NCI-H1092 (cell line): ENCODE results near the gene P2RX1.
"Not testable (repeated sequence)": the region's sequence is repeated elsewhere in the genome, so short reads cannot be mapped to it uniquely, and the experiment has no call there.

ENCODE experiments used
- DNase-seq: peaks from one replicate; lab custom pipeline; 2025; lab: John Stamatoyannopoulos, UW

The P2RX1 gene

DNA sequence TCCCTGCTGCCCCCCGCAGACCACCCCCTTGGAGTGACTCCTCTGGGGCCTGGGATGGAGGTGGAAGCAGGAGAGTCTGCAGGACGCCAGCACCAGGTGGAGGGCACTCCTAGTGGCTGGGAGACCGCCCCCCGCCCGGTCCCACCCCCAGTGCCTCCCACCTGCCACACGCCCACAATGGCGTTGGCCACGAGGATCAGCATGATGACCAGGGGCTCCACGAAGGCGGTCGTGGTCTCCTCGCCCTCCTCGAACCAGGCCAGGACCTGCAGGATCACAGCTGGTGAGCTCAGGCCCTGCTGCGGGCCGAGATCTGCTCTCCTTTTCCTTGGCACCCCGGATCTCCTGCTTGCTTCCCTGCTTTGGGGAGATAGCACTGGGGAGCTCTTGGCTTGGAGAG lies 35.2 kb upstream of the P2RX1 start:
- DNase-seq = no peak

DNA sequence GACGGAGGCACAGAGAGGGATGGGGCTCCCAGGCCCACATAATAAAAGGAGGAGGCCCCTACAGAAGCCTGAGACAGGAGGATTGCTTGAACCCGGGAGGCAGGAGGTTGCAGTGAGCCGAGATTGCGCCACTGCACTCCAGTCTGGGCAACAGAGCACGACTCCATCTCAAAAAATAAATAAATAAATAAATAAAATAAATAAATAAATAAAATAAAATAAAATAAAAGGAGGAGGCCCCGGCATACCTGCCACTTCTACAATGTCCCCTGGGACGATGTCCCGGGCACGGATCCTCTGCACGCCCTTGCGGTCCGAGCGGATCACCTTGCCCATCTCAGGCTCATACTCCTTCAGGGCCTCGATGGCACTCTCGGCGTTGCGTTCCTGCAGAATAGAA lies 34.7 kb upstream of the P2RX1 start:
- DNase-seq = no peak

DNA sequence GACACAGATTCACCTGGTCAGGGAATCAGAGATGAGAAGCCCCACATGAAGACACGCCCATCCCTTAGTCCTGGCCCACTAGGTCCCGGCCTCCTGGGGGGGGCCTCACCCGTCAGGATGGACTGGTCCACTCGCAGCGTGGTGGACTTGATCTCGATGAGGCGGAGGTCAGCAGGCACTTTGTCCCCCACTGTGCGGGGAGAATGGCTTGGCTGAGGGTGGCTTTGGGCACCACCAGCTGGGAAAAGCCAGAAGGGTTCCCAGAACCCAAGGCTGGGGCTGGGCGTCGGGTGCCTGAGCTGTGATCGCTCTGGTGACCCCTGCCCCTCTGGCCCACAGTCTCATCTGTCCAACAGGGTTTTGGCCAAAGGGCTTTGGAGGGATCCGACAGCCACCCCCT lies 34.3 kb upstream of the P2RX1 start:
- no peak for DNase-seq

DNA sequence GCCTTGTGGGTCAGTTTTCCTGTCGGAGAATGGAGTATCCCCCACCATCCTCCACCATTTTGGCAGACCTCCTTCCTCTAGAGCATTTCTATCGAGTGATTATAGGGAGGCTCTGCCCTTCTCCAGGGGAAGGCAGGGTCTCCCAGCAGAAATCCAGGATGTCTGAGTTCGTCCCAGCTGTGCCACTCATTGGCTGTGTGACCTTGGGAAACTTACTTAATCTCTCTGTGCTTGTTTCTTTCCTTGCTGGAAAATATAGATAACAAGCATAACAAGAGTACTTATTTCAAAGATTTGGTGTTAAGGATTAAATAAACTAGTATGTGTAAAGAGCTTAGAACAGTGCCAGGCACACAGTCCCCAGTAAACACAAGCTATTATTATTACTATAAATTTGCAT lies 33.2 kb upstream of the P2RX1 start:
- no peak for DNase-seq

DNA sequence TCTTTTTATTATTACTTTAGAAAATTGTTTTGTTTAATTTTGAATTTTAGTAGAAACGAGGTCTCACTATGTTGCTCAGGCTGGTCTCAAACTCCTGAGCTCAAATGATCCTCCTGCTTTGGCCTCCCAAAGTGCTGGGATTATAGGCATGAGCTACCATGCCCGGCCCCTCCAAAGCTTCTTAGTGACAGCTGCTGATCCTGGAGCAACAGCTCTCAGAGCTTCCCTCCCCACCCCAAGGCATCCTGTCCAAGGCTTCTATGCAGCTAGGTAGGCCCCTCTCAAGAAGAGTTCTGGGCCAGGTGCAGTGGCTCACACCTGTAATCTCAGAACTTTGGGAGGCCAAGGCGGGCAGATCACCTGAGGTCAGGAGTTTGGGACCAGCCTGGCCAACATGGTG lies 32.3 kb upstream of the P2RX1 start:
- DNase-seq = not testable (repeated sequence)

DNA sequence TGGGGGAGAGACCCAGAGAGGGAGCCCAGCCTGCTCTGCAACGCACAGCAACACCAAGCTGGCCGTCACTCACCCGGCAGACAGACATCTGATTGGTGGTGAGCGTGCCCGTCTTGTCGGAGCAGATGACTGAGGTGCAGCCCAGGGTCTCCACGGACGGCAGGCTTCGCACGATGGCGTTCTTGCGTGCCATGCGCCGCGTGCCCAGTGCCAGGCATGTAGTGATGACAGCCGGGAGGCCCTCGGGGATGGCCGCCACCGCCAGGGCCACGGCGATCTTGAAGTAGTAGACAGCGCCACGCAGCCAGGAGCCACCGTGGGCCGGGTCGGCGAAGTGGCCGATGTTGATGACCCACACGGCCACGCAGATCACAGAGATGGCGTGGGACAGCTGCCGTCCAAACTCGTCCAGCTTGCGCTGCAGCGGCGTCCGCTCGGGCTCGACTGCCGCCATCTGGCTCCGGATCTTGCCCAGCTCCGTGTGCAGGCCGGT lies 31.1 kb upstream of the P2RX1 start:
- DNase-seq = no peak

DNA sequence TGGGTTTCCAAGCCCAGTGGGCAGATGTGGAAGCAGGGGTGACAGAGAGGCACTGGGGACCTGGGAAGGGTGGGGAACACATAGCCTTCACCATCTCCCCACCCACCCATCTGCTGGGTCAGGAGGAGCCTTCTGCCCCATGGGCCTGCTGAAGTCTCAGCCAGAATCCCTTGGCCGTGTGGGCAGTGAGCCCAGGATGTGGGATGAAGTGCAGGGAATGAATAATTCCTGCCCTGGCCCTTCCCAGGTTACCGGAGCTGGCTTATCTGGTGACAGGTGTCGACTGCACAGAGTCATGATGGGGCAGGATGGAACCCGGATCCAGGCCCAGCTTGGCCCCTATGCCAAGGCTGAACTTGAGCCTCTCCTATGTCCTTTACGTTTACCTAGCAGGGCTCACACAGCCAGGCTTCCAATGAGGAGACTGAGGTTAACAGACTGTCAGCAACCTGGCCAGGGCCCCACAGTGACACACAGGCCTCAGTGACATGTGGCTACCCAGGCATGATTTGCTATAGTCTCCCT lies 30.5 kb upstream of the P2RX1 start:
- DNase-seq = no peak

DNA sequence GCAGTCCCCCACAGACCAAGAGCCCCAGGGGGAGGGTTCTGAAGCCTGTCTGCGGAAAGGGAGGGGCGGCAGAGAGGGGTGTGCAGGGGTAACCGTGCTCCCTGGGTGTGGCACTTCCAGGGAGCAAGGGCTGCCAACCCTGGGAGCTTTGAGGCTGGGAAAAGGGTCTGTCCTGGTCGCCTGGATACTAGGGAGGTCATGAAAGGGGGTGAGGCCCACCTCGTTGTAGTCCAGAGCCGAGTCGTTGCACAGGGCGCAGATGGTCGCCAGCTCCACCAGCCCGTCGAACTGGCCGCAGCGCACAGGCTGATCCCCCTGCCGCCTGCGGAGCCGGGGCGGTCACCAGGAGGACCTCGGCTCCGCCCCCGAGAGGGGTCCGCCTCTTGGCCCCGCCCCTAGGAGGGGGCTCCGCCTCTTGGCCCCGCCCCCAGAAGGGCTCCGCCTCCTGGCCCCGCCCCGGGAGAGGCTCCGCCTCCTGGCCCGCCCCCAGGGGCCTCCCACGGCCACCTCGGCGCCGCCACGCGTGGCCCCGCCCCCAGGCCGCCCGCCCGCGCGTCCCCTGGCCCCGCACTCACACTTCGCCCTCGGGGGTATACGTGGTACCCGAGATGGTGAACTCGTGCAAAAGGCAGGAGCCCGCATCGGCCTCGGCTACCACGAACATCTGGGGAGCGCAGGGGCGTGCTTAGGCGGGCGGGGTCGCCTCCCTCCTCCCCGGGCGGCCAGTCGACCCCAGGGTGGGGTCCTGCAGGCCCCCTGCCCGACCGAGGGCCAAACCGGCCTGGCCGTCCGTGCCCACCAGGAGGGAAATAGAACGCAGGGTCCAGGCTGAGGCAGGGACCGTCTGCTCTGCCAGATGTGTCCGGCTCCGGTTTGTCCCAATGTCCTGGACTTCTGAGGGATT lies 28.5 kb upstream of the P2RX1 start:
- no peak for DNase-seq

DNA sequence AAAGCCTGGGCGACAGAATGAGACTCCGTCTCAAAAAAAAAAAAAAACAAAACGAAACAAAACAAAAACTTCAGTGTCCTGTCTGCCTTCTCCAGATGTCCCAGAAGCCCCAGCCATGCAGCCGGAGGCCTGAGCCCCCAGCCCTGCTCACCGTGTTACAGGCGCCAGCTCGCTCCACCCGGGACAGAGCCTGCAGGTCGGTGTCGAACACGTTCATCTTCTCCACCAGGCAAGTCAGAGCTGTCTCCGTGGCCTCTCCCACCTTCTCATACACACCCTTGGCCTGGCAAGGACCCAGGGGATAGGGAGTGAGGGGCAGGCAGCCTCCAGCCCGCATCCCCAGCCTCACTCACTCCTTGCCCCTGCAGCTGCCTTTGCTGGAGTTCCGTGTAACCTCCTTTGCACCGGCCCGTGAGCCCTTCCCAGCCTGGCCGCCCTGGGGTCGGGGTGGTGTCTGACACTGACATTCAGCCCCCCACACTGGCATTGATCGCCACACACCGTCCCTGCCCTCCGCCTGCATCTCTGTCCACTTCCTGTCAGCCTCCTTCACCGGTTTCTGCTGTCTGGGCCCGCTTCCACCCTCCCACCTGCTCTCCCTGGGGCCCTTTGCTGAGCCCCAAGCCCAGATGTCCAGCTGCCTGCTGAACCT lies 27.1 kb upstream of the P2RX1 start:
- DNase-seq = no peak

DNA sequence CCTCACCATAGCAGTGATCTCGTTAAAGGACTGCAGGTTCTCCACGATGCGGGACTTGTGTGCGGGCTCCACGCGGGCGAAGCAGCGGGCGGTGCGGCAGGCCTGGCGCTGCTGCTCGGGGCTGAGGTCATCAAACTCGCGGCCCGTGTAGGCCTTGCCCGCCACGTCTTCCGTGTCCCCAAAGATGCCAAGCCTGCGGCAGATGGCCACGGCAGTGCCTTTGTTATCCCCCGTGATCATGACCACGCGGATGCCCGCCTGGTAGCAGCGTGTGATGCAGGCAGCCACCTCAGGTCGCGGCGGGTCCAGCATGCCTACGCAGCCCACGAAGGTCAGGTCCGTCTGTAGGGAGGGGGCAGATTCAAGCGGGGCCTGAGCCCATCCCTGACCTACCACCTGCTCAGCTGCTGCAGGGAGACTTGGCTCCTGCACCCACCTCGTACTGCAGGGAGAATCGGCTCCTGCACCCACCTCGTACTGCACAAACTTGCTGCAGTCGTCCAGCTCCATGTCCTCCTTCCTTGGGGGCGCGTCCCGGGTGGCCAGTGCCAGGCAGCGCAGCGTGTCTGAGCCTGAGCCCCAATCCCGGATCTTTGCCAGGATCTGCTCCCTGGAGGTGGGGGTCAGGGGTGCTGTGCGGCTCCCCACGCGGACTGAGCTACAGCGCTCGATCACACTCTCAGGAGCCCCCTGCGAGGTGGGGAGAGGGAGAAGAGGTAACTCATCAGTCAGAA lies 24.9 kb upstream of the P2RX1 start:
- DNase-seq = no peak

DNA sequence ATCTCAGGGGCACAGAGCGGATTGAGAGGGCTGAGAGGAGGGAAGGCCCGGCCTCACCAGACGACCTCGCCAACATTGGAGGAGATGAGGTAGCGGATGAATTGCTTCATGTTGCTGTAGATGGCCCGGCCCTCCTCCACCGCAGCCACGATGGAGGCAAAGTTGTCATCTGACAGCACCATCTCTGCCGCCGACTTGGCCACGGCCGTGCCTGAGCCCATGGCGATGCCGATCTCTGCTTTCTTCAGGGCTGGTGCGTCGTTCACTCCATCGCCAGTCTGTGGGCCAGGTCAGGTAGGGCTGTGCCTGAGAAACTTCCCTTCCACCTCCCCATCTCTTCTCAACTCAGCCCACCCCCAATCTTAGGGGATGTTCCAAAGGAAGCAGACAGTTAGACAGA lies 21.1 kb upstream of the P2RX1 start:
- no peak for DNase-seq

DNA sequence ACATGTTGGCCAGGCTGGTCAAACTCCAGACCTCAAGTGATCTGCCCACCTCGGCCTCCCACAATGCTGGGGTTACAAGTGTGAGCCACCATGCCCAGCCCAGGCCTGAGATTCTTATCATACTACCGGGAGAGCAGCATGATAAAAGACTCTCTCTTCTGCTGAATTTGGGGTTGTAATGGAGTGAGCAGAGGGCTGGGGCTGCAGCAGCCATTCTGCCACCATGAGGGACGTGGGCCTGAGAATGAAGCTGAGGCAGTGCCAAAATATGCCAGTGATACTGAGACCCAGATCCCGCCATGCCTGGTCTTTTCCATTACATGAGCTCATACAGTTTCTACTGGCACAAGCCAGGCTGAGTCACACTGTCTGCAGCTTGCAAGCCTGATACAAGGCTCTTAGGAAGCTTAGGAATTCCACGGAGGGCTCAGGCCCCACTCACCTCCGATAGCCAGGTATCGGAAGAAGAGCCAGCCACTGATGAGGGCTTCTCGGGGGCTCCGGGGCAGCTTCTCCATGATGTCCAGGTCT lies 19.6 kb upstream of the P2RX1 start:
- DNase-seq = no peak

DNA sequence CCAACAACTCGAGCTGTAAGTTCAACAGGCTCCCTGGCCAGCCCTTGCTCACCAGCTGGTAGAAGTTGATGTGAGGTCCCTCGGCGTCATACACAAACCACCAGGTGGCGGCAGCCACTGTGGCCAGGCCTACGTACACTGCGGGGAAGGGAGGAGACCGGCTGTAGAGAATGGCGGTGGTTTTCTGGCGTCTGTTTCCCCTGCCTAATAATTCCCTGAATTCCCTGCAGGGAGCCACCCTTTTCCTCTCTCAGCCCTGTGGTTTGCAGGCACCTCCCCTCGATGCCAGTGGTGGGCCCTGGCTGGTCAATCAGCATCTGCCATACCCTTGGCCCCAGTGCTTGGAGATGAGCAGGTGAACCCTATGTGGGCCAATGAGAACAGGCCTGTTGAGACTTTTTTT lies 18.9 kb upstream of the P2RX1 start:
- DNase-seq = peak; percentile 27

DNA sequence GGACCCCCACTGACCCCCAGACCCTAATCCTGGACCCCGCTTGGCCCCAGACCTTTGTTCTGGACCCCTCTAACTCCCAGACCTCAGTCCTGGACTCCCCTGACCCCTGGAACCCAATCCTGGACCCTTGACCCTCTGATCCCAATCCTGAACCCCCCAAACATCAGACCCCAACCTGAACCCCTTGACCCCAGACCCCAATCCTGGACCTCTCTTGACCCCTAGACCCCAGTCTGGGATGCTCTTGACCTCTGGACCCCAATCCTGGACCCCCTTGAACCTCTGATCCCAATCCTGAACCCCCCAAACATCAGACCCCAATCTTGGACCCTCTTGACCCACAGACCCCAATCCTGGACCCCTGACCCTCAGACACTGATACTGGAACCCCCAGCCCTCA lies 13.5 kb upstream of the P2RX1 start:
- DNase-seq = no peak

DNA sequence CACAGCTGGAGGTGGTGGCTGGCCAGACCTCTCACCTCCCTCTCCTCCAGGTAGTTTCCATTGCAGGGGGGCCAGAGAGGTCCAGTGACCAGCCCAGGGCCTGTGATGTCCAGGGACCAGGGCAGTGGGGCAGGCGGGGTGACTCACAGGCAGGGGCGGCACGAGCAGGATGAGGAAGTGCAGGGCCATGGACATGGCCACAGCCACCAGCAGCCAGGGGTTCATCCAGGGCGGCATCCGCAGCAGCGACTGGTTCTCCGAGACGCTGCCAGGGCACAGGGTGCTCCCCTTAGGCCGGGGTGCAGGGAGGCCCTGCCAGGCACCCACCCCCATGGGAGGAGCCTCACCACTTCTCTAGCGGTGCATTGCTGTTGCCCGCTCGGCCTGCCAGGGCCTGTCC lies 12.9 kb upstream of the P2RX1 start:
- DNase-seq = no peak

DNA sequence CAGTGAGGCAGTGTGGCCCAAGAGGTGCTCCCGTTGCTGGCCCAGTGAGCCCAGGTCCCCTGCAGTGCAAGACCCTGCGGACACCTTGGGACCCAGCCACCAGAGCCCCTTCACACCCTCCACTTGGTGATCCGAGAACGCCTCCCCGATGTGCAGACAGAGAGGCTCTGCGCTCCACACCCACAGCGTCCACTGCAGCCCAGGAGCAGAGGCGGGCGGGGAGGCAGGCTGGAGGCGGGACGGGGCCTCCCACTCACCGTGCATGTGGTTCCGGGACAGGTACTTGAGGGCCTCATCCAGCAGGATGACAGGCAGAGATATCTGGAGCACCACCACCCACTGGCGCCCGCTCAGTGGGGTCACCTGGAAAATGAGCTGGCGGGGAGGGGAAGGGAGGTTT lies 12.1 kb upstream of the P2RX1 start:
- no peak for DNase-seq

DNA sequence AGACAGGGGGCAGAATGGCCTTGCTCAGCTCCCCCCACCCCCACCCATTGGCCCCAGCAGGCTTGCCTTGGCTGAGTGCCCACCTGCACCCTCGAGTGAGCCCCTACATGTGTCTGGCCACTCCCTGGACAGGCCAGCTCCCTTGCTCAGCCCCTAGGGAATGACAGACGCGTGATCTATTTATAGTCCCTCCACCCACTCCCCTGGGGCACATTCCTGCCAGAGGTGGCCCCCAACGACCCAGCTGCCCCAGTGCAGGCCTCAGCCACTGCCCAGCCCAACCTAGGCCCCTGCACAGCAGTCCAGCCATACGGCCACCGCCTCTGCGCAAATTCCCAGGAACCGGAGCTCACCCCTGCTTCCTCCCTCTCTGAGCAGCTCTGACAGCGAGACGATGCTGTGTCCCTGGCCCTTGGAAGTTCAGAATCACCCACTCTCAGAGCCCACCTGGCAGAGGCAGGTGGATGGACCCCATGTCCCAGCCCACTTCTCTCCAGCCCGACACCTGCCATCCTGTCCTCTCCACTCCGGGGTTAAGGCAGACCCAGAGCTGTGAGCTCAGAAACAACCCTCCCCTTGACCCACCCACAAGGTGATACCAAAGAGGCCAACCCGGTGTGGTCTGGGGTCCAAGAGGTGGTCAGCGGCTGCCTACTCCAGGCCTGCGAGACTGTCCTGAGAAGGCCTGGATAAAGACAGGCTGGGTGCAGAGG lies 11.5 kb upstream of the P2RX1 start:
- no peak for DNase-seq

DNA sequence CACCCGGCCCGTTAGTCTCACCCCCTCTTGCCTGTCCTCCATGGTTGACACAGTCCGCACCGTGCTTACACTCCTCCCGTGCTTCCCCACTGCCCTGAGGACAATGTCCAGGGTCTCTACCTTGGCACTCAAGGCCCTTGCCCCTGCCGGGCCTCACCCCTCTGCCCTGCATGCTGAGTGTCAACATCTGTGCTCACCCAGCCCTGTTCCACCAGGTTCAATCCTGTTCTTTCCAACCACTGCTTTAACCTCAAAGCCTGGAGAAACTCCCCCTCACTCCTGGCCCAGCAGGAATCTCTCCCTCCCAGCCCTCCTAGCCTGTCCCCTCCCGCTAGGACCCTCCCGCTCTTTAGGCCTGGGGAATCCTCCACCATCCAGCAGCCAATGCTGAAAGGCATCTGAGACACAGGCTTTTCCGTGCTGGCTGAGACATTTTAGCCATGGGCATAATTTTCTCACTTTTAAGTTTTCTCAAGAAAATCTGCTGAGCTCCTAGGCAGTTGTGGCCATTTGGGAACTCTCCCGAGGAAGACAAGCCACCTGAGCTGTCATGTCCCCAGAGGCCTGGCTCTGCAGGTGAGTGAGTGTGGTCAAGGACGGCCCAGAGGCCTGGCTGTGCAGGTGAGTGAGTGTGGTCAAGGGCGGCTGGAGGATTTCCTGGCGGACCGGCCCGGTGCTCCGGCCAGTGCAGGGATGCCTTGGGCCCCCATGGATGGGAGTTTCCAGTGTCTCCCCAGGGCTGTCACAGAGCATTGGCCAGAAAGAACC lies 10.8 kb upstream of the P2RX1 start:
- no peak for DNase-seq

DNA sequence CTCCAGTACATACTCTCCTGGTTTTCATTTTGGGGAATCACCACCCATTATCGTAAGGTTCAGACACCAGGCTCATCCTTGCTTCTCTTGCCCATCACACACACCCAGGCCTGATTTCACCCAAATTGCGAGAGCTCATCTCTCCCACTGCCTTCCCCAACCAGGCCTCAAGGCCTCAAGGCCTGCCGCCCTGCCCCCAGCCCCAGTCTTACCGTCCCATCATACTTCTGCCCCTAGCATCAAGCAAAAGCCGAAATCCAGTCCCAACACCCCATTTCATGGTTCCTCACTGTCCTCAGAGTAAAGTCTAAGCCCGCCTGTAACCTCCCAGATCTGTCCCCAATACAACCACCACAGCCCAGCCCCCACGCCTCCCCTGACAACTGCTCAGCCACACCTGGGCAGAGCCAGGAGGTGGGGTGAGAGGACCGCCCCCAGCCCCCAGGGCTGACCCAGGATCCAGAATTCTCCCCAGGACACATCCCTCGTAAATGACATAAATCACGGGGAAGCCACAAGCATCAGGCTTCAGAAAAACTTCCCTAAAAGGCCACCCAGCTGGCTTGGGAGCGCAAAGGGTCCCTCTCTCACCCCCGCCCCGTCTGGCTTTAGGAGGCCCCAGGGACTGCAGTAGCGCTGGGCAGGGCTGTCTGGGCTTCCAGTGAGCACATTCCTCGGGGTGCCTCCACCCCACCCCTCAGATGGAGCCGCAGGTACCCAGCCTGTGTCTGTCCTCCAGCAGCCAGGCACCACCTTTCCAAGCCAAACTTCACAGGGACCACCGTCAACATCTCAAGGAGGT lies 9.6 kb upstream of the P2RX1 start:
- no peak for DNase-seq
